ENCODE measurements around the gene FBLN1.

FBLN1 gene, protein sequence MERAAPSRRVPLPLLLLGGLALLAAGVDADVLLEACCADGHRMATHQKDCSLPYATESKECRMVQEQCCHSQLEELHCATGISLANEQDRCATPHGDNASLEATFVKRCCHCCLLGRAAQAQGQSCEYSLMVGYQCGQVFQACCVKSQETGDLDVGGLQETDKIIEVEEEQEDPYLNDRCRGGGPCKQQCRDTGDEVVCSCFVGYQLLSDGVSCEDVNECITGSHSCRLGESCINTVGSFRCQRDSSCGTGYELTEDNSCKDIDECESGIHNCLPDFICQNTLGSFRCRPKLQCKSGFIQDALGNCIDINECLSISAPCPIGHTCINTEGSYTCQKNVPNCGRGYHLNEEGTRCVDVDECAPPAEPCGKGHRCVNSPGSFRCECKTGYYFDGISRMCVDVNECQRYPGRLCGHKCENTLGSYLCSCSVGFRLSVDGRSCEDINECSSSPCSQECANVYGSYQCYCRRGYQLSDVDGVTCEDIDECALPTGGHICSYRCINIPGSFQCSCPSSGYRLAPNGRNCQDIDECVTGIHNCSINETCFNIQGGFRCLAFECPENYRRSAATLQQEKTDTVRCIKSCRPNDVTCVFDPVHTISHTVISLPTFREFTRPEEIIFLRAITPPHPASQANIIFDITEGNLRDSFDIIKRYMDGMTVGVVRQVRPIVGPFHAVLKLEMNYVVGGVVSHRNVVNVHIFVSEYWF

DNA sequence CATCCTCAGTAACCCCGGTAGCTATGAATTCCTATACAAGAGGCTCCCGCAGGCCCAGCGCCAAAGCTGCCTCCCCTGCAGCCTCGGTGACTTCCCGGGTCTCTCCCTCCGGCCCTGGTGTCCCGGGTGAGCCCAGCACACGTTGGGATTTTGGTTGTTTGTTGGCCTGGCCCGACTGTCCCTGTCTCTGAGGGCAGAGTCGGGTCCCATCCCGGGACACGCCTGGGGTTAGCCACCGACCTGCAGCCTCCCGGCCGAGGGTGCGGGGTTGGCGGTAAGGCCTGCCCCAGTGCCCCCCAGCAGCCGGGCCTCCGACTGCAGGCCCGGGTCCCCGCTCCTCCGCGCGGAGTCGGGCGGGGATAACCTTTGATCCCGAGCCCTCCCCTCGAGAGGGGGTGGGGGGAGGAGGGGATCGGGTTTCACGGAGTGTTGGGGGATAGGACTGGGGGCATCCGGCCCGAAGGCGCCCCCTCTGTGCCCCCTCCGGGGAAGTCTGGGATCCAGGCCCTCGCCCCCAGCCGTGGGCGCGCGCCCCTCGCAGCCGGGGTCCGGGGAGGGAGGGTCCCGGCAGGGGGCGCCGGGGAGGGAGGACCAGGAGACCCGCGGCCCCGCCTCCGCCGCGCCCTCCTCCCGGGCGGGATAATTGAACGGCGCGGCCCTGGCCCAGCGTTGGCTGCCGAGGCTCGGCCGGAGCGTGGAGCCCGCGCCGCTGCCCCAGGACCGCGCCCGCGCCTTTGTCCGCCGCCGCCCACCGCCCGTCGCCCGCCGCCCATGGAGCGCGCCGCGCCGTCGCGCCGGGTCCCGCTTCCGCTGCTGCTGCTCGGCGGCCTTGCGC, at the start of gene FBLN1:
FBLN1 (plus strand) TSS at position 669 of the 835 bp plus-strand sequence; CDS start at position 772, 103 bp downstream.
- DNase-seq (ENCODE audit: low read depth), result no peak
- H3K4me3 ChIP-seq (ENCODE audit: low read depth, low read length), result peak within 1 kb of the TSS; percentile 93
- TF ChIP-seq, protein P1, sequence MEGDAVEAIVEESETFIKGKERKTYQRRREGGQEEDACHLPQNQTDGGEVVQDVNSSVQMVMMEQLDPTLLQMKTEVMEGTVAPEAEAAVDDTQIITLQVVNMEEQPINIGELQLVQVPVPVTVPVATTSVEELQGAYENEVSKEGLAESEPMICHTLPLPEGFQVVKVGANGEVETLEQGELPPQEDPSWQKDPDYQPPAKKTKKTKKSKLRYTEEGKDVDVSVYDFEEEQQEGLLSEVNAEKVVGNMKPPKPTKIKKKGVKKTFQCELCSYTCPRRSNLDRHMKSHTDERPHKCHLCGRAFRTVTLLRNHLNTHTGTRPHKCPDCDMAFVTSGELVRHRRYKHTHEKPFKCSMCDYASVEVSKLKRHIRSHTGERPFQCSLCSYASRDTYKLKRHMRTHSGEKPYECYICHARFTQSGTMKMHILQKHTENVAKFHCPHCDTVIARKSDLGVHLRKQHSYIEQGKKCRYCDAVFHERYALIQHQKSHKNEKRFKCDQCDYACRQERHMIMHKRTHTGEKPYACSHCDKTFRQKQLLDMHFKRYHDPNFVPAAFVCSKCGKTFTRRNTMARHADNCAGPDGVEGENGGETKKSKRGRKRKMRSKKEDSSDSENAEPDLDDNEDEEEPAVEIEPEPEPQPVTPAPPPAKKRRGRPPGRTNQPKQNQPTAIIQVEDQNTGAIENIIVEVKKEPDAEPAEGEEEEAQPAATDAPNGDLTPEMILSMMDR (IDR thresholded peaks at IDR 0.05; ENCODE audit: low read depth, low read length, missing control alignments), result peak; percentile 6
- in situ Hi-C loops (cut with HindIII; ENCODE audit: low sequenced_read_pairs), result no loop called here

DNA sequence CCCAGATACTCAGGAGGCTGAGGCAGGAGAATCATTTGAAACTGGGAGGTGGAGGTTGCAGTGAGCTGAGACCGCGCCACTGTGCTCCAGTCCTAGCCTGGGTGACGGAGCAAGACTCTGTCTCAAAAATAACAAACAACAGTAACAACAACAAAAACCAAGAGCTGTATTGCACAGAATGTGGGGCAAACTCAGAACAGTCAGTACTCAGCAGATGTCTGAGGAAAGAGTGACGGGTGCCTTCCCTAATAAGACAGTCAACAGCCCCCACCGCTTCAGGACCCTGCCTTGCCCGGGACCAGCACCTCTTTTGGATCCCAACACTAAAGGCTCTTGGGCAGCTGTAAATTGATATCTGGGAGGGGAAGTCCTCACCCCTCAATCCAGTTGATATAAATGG, 48.9 kb upstream of the FBLN1 start:
- TF ChIP-seq, protein P1 (IDR thresholded peaks at IDR 0.05; ENCODE audit: low read depth, low read length, missing control alignments), result no peak
- H3K4me3 ChIP-seq (ENCODE audit: low read depth, low read length), result no peak overlapping the region
- DNase-seq (ENCODE audit: low read depth), result no peak
- in situ Hi-C loops (cut with HindIII; ENCODE audit: low sequenced_read_pairs), result no loop called here

DNA sequence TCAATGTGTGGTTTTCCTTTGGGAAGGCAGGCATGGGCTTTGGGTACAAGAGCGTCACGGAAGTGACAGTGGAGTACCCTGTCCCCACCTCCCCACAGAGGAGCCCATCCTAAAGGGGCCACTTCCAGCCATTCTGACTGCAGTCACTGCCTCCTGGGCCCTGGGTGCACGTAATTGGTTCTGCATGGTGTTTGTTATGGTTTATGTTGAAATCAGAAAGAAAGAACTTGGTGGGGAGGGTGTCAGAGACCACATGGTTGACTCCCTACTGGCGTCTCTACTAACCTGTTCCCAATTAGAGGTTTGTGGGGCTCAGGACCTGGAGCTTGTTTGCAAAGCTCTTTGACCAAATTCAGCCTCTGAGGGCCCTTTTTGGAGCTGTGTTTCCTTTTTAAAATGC, 48.4 kb upstream of the FBLN1 start:
- TF ChIP-seq, protein P1 (IDR thresholded peaks at IDR 0.05; ENCODE audit: low read depth, low read length, missing control alignments), result no peak
- no peak for DNase-seq (ENCODE audit: low read depth)
- in situ Hi-C loops (cut with HindIII; ENCODE audit: low sequenced_read_pairs), result no loop called here
- H3K4me3 ChIP-seq (ENCODE audit: low read depth, low read length), result no peak overlapping the region

DNA sequence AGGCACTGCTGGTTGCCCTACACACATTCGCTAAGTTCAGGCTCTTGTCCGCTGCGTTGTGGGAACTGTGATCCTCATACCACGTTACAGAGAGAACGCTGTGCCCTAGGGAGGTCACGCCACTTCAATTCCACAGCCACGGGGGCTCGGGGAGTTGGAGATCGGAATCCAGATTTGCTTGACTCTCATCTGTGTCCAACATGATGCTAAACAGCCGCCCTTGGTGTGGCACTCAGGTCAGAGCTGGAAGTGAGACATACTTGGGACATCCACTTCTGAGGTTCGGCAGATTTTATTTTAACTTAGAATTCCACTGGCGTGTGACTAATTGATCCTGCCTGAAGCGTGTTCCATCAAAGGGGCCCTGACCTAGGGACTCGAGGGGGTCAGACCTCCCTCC, 47.5 kb upstream of the FBLN1 start:
- in situ Hi-C loops (cut with HindIII; ENCODE audit: low sequenced_read_pairs), result no loop called here
- DNase-seq (ENCODE audit: low read depth), result no peak
- H3K4me3 ChIP-seq (ENCODE audit: low read depth, low read length), result no peak overlapping the region
- TF ChIP-seq, protein P1 (IDR thresholded peaks at IDR 0.05; ENCODE audit: low read depth, low read length, missing control alignments), result no peak

DNA sequence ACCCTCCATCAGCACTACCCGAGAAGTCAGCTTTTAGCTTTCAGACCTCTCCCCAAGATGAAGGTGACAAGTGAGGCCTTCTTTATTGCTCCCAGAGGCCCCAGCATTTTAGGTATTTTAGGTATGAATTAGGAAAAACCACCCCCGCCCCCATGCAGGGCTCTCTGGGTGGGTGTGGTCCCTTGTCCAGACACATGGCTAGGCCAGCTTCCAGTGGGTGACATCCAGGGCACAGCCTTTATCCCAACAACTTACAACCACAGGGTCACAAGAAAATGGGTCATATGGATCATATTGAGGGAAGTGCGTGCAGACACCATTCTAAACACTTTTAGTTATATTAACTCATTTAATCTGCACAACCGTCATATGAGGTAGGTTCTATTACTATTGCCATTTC, 47.1 kb upstream of the FBLN1 start:
- in situ Hi-C loops (cut with HindIII; ENCODE audit: low sequenced_read_pairs), result no loop called here
- DNase-seq (ENCODE audit: low read depth), result no peak

More for the DNA sequence above, 47.1 kb upstream of the FBLN1 start:
- no peak overlapping the region for H3K4me3 ChIP-seq (ENCODE audit: low read depth, low read length)
- TF ChIP-seq, protein P1 (IDR thresholded peaks at IDR 0.05; ENCODE audit: low read depth, low read length, missing control alignments), result no peak

Measured in astrocyte of the cerebellum (primary cell).